Sigmoid colon (tissue), 7 donors: ENCODE data around the gene DMRTB1. TPM values are rescaled to one million over a fixed set of nuclear protein-coding genes. Genes with fewer than 3 reads are reported as not detected.
A peak's percentile ranks its signal among the peaks of the same experiment; 100 is the strongest.

ENCODE experiments used
- DNase-seq: peaks from one replicate; pipeline ENCODE4 v3.0.0-alpha.2; 2019
- H3K27ac ChIP-seq, 4 donors: fragments of 200-600 bp; sonication (generic); one replicate each; pipeline ENCODE4 v1.5.1; 2016 to 2019; ENCODE audit warnings: mild to moderate bottlenecking in 1 of 4
- H3K27me3 ChIP-seq, 3 donors: fragments of 200-600 bp; sonication (generic); one replicate each; pipeline ENCODE4 v1.5.1; 2019; ENCODE audit warnings: mild to moderate bottlenecking in 1 of 3
- H3K36me3 ChIP-seq, 4 donors: fragments of 200-600 bp; sonication (generic); one replicate each; pipeline ENCODE4 v1.5.1; 2016 to 2019
- H3K4me1 ChIP-seq, 4 donors: fragments of 200-600 bp; sonication (generic); one replicate each; pipeline ENCODE4 v1.5.1; 2017 to 2019
- H3K4me3 ChIP-seq, 4 donors: fragments of 200-600 bp; sonication (generic); one replicate each; pipeline ENCODE4 v1.5.1; 2017 to 2019; ENCODE audit warnings: mild to moderate bottlenecking in 2 of 4, moderate library complexity in 1 of 4
- H3K9me3 ChIP-seq, 4 donors: fragments of 200-600 bp in 3 of 4; sonication (generic) in 3 of 4; one replicate each; pipeline versions ENCODE4 v1.5.1 to v1.6.1; 2013 to 2019
- EP300 ChIP-seq, 4 donors: sonication (generic); formaldehyde crosslinking; IDR thresholded peaks; one replicate each; pipeline ENCODE4 v1.6.1; 2017; ENCODE audit warnings: antibody characterized with exemption in 4 of 4
- POLR2A ChIP-seq, 2 donors: fragments of 450-650 bp; IDR thresholded peaks; one replicate each; pipeline ENCODE4 v1.6.1; 2016; ENCODE audit warnings: antibody characterized with exemption in 2 of 2, mild to moderate bottlenecking in 2 of 2, moderate library complexity in 2 of 2
- POLR2AphosphoS5 ChIP-seq, 4 donors: sonication (generic); formaldehyde crosslinking; IDR thresholded peaks; one replicate each; pipeline ENCODE4 v1.6.1; 2017; ENCODE audit warnings: antibody characterized with exemption in 4 of 4
- WGBS, 2 donors: extraction: QIAGEN DNeasy Blood & Tissue Kit; methylation state at CpG; one replicate each; pipeline ENCODE4 v1.1.7; 2013; 5-methylcytosine and 5-hydroxymethylcytosine counted together
- intact Hi-C: fragments of 100-400 bp; cut with DNase I; formaldehyde crosslinking; loops from one replicate; pipeline ENCODE4 v1.15.1; 2023
- polyA plus RNA-seq, 3 donors: library from polyadenylated mRNA; stranded (reverse); fragments of 200-250 nt; gene quantifications; one replicate each; pipeline ENCODE4 v1.2.3, GENCODE V29; 2013
- total RNA-seq, 4 donors: library from RNA; depleted of rRNA; stranded (reverse); fragments of >200 nt; gene quantifications; one replicate each; pipeline ENCODE4 v1.1.0, GENCODE V29; 2016
- TF ChIP-seq, protein P1 (sequence below), 4 experiments: fragments of 450-650 bp in 3 of 4; fragments of 200-600 bp in 1 of 4; IDR thresholded peaks; one replicate each; pipeline ENCODE4 v1.5.1; 2016 to 2019; ENCODE audit warnings: antibody characterized with exemption in 4 of 4, mild to moderate bottlenecking in 3 of 4, moderate library complexity in 2 of 4
- donor health status: healthy with polysubstance abuse.
- donor health status: Bipolar disorder and iron deficiency.
- donor health status: healthy.

DMRTB1 gene
- total and polyA plus RNA-seq, 7 donors = not detected

GRCh38 chr1:53411541-53412152 lies 47.6 kb upstream of the DMRTB1 start:
- H3K27ac ChIP-seq = no peak overlapping the region
- no peaks in the 10 kb centered on the region for H3K36me3 ChIP-seq
- TF ChIP-seq POLR2A (IDR thresholded peaks at IDR 0.05) = no peak
- TF ChIP-seq EP300 (IDR thresholded peaks at IDR 0.05) = no peak
- no peak for TF ChIP-seq POLR2AphosphoS5 (IDR thresholded peaks at IDR 0.05)
- TF ChIP-seq, protein P1, sequence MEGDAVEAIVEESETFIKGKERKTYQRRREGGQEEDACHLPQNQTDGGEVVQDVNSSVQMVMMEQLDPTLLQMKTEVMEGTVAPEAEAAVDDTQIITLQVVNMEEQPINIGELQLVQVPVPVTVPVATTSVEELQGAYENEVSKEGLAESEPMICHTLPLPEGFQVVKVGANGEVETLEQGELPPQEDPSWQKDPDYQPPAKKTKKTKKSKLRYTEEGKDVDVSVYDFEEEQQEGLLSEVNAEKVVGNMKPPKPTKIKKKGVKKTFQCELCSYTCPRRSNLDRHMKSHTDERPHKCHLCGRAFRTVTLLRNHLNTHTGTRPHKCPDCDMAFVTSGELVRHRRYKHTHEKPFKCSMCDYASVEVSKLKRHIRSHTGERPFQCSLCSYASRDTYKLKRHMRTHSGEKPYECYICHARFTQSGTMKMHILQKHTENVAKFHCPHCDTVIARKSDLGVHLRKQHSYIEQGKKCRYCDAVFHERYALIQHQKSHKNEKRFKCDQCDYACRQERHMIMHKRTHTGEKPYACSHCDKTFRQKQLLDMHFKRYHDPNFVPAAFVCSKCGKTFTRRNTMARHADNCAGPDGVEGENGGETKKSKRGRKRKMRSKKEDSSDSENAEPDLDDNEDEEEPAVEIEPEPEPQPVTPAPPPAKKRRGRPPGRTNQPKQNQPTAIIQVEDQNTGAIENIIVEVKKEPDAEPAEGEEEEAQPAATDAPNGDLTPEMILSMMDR (IDR thresholded peaks at IDR 0.05) = no peak
- H3K9me3 ChIP-seq = no peaks in the 10 kb centered on the region
- H3K27me3 ChIP-seq = peaks cover 0 to 14% (median 5%) of the 10 kb centered on the region in 3 donors
- DNase-seq = peak; percentile 32
- intact Hi-C loops = no loop called here
- 83 to 84% methylated on average over 5 of the region's 5 CpGs for WGBS, 2 donors
- H3K4me1 ChIP-seq = no peaks in the 10 kb centered on the region
- H3K4me3 ChIP-seq = no peak overlapping the region

DNA sequence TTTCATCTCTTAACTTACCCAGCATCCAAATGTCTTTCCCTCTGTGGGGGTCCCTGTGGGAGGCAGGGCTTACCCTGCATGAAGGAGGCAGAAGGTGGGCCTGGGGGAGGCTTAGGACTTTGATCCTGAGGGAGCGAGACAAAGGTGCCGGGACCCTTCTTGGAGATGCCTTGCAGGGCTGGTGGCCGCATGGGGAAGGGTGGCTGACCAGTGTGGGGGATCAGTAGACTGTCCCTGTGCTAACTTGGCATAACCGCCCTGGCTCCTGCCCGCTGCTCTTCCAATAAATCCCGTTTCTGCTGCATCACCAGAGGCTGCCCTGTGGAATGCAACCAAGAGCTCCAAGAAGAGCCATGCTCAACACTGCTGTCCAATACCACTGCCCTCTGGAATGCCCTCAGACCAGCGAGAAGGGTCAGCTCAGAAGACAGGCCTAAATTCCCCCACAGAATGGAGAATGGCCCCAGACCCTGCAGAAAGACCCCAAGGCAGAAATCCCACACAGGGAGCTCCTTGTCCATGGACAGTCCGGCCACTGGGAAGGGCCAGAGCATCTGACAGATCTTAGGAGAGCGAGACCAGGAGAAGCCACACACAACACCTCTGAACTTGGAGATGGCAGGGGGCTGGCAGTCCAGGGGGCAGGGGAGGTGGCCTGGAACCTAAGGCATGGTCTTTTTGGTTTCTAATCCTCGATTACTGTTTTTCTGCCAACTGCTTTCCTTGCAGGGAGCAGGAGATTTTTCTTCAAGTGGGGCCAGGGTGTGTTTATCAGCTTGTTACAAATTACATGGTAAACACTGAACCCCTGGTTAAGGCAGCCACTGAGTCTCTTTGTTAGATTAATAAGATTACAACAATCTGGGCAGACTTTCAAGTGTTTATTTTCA lies 46.7 kb upstream of the DMRTB1 start:
- 88 to 92% methylated on average over 10 of the region's 10 CpGs for WGBS, 2 donors

DNA sequence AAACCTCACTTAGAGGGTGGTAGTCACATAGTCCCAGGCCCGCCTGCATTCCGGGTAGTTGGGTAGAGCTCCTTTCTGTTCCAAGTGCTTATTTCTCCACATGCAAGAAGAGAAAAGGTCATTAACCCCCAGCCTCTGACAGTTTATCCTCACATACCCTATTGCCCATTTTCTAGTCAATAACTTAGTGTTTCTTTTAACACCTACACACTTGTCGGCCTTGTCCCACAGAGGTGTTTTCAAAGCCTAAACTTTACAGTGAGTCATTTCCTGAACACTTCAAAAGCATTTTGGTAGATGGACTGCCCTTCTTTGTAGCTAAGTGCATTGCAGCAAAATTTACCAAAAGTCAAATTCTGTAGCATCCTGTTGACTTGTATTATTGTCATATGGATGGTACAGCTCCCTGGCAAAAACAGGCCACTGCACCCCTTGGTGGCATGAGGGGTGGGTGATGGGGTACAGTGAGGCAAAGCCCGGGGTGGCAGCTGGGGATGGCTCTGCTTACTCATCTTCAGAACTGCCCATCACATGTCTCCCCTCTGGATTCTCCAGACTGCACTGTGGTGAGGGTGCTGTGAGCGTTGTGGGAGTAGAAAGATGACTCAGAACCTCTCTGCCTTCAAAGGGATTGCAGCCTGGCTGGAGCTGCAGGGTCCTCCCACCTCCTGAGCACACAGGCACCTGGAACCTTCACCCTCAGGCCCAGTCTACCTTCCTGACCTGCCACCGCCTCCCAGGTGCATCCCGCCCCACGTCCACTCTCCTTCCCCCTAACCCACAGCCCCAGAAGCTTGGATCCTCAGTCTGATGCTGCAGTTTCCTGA lies 45.8 kb upstream of the DMRTB1 start:
- intact Hi-C loops = no loop called here
- Histone ChIP-seq H3K27me3 (peaks cover 0 to 24% (median 5%) of the 10 kb centered on the region in 3 donors), H3K4me3 (no peak overlapping the region), H3K27ac (no peak overlapping the region), H3K9me3 (no peaks in the 10 kb centered on the region), H3K36me3 (no peaks in the 10 kb centered on the region), H3K4me1 (no peaks in the 10 kb centered on the region)
- WGBS, 2 donors = 67 to 76% methylated on average over 8 of the region's 8 CpGs
- DNase-seq = peak; percentile 44
- TF ChIP-seq EP300 (IDR thresholded peaks at IDR 0.05) (no peak), POLR2AphosphoS5 (IDR thresholded peaks at IDR 0.05) (no peak), POLR2A (IDR thresholded peaks at IDR 0.05) (no peak)
- TF ChIP-seq, protein P1 (IDR thresholded peaks at IDR 0.05) = no peak

More for the DNA sequence above, 46.7 kb upstream of the DMRTB1 start:
- no peak for TF ChIP-seq POLR2AphosphoS5 (IDR thresholded peaks at IDR 0.05)
- TF ChIP-seq, protein P1 (IDR thresholded peaks at IDR 0.05) = no peak
- no peak for TF ChIP-seq EP300 (IDR thresholded peaks at IDR 0.05)
- no peak for TF ChIP-seq POLR2A (IDR thresholded peaks at IDR 0.05)
- Histone ChIP-seq H3K27me3 (peaks cover 0 to 21% (median 5%) of the 10 kb centered on the region in 3 donors), H3K4me3 (no peak overlapping the region), H3K36me3 (no peaks in the 10 kb centered on the region), H3K4me1 (no peaks in the 10 kb centered on the region), H3K9me3 (no peaks in the 10 kb centered on the region), H3K27ac (no peak overlapping the region)
- intact Hi-C loops = no loop called here
- peak; percentile 50 for DNase-seq

DNA sequence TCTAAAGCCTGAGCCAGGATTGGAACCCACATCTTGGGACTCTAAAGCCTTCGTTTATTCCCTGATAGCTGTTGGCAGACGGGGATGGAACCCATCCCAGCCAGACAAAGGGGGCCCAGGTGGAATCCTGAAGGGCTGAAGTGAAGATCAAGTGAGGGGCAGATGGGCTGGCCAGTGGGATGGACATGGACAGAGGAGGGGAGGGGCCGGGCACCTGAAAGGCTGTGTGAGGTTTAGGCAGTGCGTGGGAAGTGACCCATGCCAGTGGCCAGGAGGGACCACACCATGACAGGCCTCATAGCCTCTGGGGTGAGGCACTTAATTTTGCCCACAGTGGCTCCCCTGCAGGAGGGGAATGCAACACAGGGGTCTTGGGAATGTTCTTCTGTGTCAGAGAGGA lies 44.6 kb upstream of the DMRTB1 start:
- no peak overlapping the region for H3K27ac ChIP-seq
- H3K9me3 ChIP-seq = no peaks in the 10 kb centered on the region
- H3K27me3 ChIP-seq = peaks cover 0 to 25% (median 0%) of the 10 kb centered on the region in 3 donors
- whole genome bisulfite sequencing, 2 donors = 90 to 93% methylated on average over 4 of the region's 4 CpGs
- intact Hi-C loops = no loop called here
- H3K4me3 ChIP-seq = no peak overlapping the region
- peak; percentile 59 for DNase-seq
- TF ChIP-seq, protein P1 (IDR thresholded peaks at IDR 0.05) = no peak
- no peak for TF ChIP-seq EP300 (IDR thresholded peaks at IDR 0.05)
- TF ChIP-seq POLR2A (IDR thresholded peaks at IDR 0.05) = no peak
- TF ChIP-seq POLR2AphosphoS5 (IDR thresholded peaks at IDR 0.05) = no peak
- H3K36me3 ChIP-seq = no peaks in the 10 kb centered on the region
- H3K4me1 ChIP-seq = no peaks in the 10 kb centered on the region
